K562 (cell line): ENCODE results near the gene MRAS. TPM values are rescaled to one million over a fixed set of nuclear protein-coding genes. Genes with fewer than 3 reads are reported as not detected.
A peak's percentile ranks its signal among the peaks of the same experiment; 100 is the strongest.

Experiments used
- CBFB ChIP-seq: sonication (generic); formaldehyde crosslinking; IDR thresholded peaks from 2 replicates; pipeline ENCODE4 v1.4.0; 2020; ENCODE audit warnings: mild to moderate bottlenecking, missing genetic modification reagents
- CTCF ChIP-seq, 3 experiments: IDR thresholded peaks in 2 of 3; conservative IDR thresholded peaks in 1 of 3; 2 replicates each; pipeline ENCODE4 v1.5.1; 2011 to 2012; ENCODE audit warnings: low read length in 3 of 3, mild to moderate bottlenecking in 3 of 3, control low read depth in 2 of 3, improper control_type of control experiment in 1 of 3, inconsistent platforms in 1 of 3, low read depth in 1 of 3, mixed read lengths in 1 of 3, moderate library complexity in 1 of 3; ENCODE audit not compliant: insufficient read depth in 2 of 3
- CTCFL ChIP-seq: IDR thresholded peaks from 2 replicates; pipeline ENCODE4 v1.6.1; 2011; ENCODE audit warnings: borderline replicate concordance, low read depth, mild to moderate bottlenecking, moderate library complexity, low read length; ENCODE audit not compliant: insufficient read depth, poor library complexity, severe bottlenecking
- E2F3 ChIP-seq: fragments of 250-450 bp; sonication (Bioruptor Pico); IDR thresholded peaks from 2 replicates; pipeline ENCODE4 v1.4.0; 2020; ENCODE audit warnings: mild to moderate bottlenecking
- ELF4 ChIP-seq: fragments of 450-650 bp; formaldehyde crosslinking; IDR thresholded peaks from 2 replicates; pipeline ENCODE4 v1.4.0; 2022; ENCODE audit warnings: missing genetic modification characterization
- GTF2B ChIP-seq: IDR thresholded peaks from 2 replicates; pipeline ENCODE4 v1.6.1; 2011; ENCODE audit not compliant: insufficient read length; ENCODE audit errors: extremely low read depth
- KDM4B ChIP-seq, 2 experiments: fragments of 450-650 bp in 1 of 2; sonication (generic) in 1 of 2; IDR thresholded peaks; 2 replicates each; pipeline ENCODE4 v1.6.1; 2016 to 2017; ENCODE audit warnings: borderline replicate concordance in 2 of 2, antibody characterized with exemption in 1 of 2, low read depth in 1 of 2, mild to moderate bottlenecking in 1 of 2
- MED1 ChIP-seq: sonication (generic); formaldehyde crosslinking; IDR thresholded peaks from 2 replicates; pipeline ENCODE4 v1.8.1; 2023; ENCODE audit warnings: missing genetic modification reagents, borderline replicate concordance
- MTA2 ChIP-seq: fragments of 450-650 bp; IDR thresholded peaks from 2 replicates; pipeline ENCODE4 v1.6.1; 2016; ENCODE audit warnings: low read depth
- NCOA6 ChIP-seq: fragments of 450-650 bp; IDR thresholded peaks from 2 replicates; pipeline ENCODE4 v1.6.1; 2017; ENCODE audit warnings: mild to moderate bottlenecking
- NONO ChIP-seq, 2 experiments: fragments of 200-400 bp in 1 of 2; fragments of 450-650 bp in 1 of 2; formaldehyde crosslinking in 1 of 2; IDR thresholded peaks; 2 replicates each; pipeline ENCODE4 v1.6.1; 2017; ENCODE audit warnings: low read depth in 2 of 2, mild to moderate bottlenecking in 2 of 2, moderate library complexity in 2 of 2, low read length in 1 of 2
- NUFIP1 ChIP-seq: fragments of 450-650 bp; IDR thresholded peaks from 2 replicates; pipeline ENCODE4 v1.6.1; 2018; ENCODE audit not compliant: partially characterized antibody
- RBBP5 ChIP-seq: fragments of 200-600 bp; sonication (generic); IDR thresholded peaks from 2 replicates; pipeline ENCODE4 v1.6.1; 2012; ENCODE audit warnings: borderline replicate concordance, mild to moderate bottlenecking, low read length, control low read depth, inconsistent platforms; ENCODE audit not compliant: insufficient read depth, poor library complexity, severe bottlenecking
- SNAPC5 ChIP-seq: fragments of 250-450 bp; sonication (Bioruptor Pico); IDR thresholded peaks from 2 replicates; pipeline ENCODE4 v1.8.0; 2021; ENCODE audit warnings: moderate library complexity, mild to moderate bottlenecking, inconsistent platforms
- TCF7 ChIP-seq: sonication (generic); IDR thresholded peaks from 2 replicates; pipeline ENCODE4 v1.6.1; 2016; ENCODE audit warnings: antibody characterized with exemption, borderline replicate concordance
- ZKSCAN8 ChIP-seq: fragments of 200-800 bp; sonication (Bioruptor generic); IDR thresholded peaks from 2 replicates; pipeline ENCODE4 v1.6.1; 2016; ENCODE audit warnings: missing genetic modification characterization, missing compliant biosample characterization
- polyA plus RNA-seq, 8 experiments: library from polyadenylated mRNA; depleted of rRNA in 4 of 8; stranded (reverse) in 5 of 8; unstranded in 3 of 8; fragments of >200 nt; fragmentation: Nextera tagmentation in 2 of 8; fragmentation: Illumina TruSeq in 1 of 8; extraction: Ambion mirVana in 2 of 8; extraction: Trizol in 1 of 8; gene quantifications; 2 replicates each; pipeline versions ENCODE4 v1.2.1 to v1.2.3, GENCODE V29; 2011 to 2014; ENCODE audit warnings: inconsistent platforms in 1 of 8, missing spikeins in 1 of 8
- total RNA-seq, 7 experiments: library from RNA; depleted of rRNA in 6 of 7; stranded (reverse); fragments of >200 nt in 6 of 7; fragmentation: Illumina TruSeq in 2 of 7; extraction: Trizol in 2 of 7; gene quantifications; 2 replicates each; pipeline versions ENCODE4 v1.2.1 to v1.2.3, GENCODE V29; 2011 to 2021; ENCODE audit warnings: low replicate concordance in 1 of 7

The MRAS gene
- total and polyA plus RNA-seq, 9 of the 15 experiments (the other 6 are each of a cell fraction or from before 2014, with no cell fraction given): 1.5 to 10.0 (median 5.0) TPM

GRCh38 chr3:138329127-138329983, 19.0 kb upstream of the MRAS start, which contains the start of gene NME9 (continued):
- TF ChIP-seq NONO (IDR thresholded peaks at IDR 0.05; ENCODE audit: low read depth in 2 of 2, low read length in 1 of 2): no peak
- no peak for TF ChIP-seq E2F3 (CRISPR knock-in tag)
- no peak for TF ChIP-seq NUFIP1
- peak; percentile 59 to 72 (median 69) for TF ChIP-seq CTCF (IDR thresholded peaks at IDR 0.05 in 2 of 3, conservative IDR thresholded peaks at IDR 0.05 in 1 of 3; ENCODE audit: insufficient read depth in 2 of 3, low read depth in 1 of 3, low read length in 3 of 3)
- no peak for TF ChIP-seq ELF4 (CRISPR knock-in tag)
- peak; percentile 19 for TF ChIP-seq CTCFL
- no peak for TF ChIP-seq NCOA6
- TF ChIP-seq MTA2: no peak
- TF ChIP-seq ZKSCAN8: no peak
- TF ChIP-seq CBFB (CRISPR knock-in tag): no peak
- TF ChIP-seq RBBP5: no peak
- no peak for TF ChIP-seq MED1 (CRISPR knock-in tag)
- TF ChIP-seq GTF2B: no peak
- TF ChIP-seq SNAPC5: no peak
- TF ChIP-seq KDM4B (IDR thresholded peaks at IDR 0.05; ENCODE audit: borderline replicate concordance in 2 of 2, low read depth in 1 of 2): no peak
- TF ChIP-seq TCF7: no peak
